ENCODE data around the gene XXYLT1. TPM values are rescaled to one million over a fixed set of nuclear protein-coding genes. Genes with fewer than 3 reads are reported as not detected.

XXYLT1 gene
- total RNA-seq, 2 experiments from 2014 or later, result 5.4 to 5.7 TPM

DNA sequence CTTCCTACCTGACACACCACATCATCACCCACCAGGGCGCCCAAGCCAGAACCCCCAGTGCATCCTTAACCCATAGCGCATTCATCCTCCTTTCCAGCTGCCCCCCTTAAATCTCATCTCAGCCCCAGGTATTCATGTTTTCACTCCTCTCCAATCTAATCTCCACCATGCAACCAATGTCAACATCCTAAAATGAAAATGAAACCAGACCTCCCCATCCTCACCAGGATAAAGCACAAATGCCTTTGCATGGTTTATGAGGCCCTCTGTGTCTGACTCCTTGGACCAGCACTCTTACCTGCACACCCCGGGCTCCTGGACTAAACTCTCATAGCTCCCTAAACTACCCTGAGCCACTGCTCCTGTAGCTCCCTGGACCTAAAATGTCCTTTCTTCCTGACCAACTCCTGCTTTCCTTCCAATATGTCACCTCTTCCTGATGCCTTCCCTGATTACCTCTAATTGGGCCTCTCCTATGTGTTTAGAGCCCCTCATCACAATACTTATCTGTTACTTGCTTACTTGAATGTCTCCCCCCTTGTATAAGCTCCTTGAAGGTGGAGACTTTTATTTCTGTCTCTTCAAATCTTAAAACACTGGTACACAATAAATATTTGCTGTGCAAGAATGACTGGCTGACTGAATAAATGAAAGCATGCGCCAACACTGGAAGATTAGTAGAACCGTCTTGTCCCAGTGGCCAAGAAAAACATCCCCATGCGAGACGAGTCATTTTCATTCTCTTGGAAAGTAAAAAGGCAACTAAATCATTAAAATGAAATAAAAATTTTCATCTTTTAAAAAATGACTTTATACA lies 142.5 kb downstream of the XXYLT1 start:
- peaks cover 38% of the 10 kb centered on the region for H3K4me1 Mint-ChIP-seq
- no peak for ATAC-seq
- no peaks in the 10 kb centered on the region for H3K27me3 Mint-ChIP-seq
- no peaks in the 10 kb centered on the region for H3K36me3 Mint-ChIP-seq (ENCODE audit: low read depth)
- DNase-seq, result no peak
- ChIA-PET POLR2A (no interaction called here), CTCF (interaction anchor here (0.6 to 0.7 kb wide), 2 partner anchors 451 to 512 kb away, joined by 3 read pairs; no protein-coding TSS in a partner anchor)
- peak overlapping the region; percentile 90 for H3K27ac Mint-ChIP-seq
- H3K4me3 Mint-ChIP-seq, result peak overlapping the region; percentile 54
- intact Hi-C loops (cut with DNase I, micrococcal nuclease), result loop anchor here (1.0 to 5.0 kb wide), 5 partner anchors 54 to 453 kb away; partner anchors contain the start of gene FAM43A (in 1 of the 2)
- no peaks in the 10 kb centered on the region for H3K9me3 Mint-ChIP-seq (ENCODE audit: low read depth)

DNA sequence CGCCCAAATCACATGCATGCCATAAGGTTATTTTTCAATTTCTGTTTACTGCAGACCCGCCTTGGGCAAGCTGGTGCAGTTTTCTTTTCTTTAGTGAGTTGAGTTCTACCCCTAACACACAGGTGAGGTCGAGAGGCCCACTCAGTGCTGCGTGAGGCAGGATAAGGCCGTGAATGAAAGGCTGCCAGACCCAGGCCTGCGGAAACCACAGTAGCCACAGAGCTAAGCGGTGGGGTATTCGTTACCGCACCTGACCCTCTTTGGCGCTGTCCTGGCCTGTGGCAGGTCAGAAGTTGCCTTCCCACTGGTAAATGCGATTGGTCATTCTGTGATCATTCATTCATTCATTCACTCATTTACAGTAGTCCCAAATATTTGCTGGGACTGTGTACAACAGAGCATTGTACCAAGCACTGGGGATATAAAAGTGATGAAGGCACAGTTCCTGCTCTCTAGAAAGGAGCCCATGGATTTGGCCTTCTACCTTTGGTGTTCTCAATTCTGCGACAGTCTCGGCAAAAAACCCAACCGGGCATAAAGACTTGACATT lies 144.8 kb downstream of the XXYLT1 start:
- no peaks in the 10 kb centered on the region for H3K9me3 Mint-ChIP-seq (ENCODE audit: low read depth)
- CTCF ChIA-PET, result no interaction called here
- H3K4me3 Mint-ChIP-seq, result no peak overlapping the region
- ATAC-seq, result no peak
- intact Hi-C loops (cut with DNase I, micrococcal nuclease), result loop anchor here (5.0 kb wide), 2 partner anchors 56 to 439 kb away; partner anchors contain the start of gene FAM43A (in 1 of the 2)
- no peaks in the 10 kb centered on the region for H3K27me3 Mint-ChIP-seq
- POLR2A ChIA-PET, result no interaction called here
- DNase-seq, result no peak
- H3K27ac Mint-ChIP-seq, result no peak overlapping the region
- H3K36me3 Mint-ChIP-seq (ENCODE audit: low read depth), result no peaks in the 10 kb centered on the region
- peaks cover 28% of the 10 kb centered on the region for H3K4me1 Mint-ChIP-seq

DNA sequence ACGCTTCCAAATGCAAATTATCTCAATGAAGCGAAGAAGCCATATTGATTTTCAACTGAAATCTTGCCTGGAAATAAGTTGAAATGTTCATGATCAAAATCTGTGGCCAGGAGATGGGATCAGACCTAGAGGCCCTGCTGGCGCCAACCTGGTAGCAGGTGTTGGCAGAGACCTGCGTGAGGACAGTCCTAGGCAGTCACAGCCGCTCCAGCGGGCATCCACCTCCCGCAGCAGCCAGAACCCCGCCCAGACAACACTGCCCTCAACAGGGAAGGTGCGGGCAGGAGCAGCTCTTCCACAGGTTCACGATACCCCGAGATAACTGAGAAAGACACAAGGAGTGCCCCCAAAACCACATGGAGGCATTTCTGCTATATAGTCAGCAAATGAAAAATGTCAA lies 145.3 kb downstream of the XXYLT1 start:
- Mint-ChIP-seq H3K36me3 (ENCODE audit: low read depth) (no peaks in the 10 kb centered on the region), H3K4me3 (no peak overlapping the region), H3K4me1 (peaks cover 26% of the 10 kb centered on the region), H3K27ac (no peak overlapping the region), H3K27me3 (no peaks in the 10 kb centered on the region), H3K9me3 (ENCODE audit: low read depth) (no peaks in the 10 kb centered on the region)
- POLR2A ChIA-PET, result no interaction called here
- intact Hi-C loops (cut with DNase I, micrococcal nuclease), result loop anchor here (5.0 kb wide), 2 partner anchors 57 to 438 kb away; partner anchors contain the start of gene FAM43A (in 1 of the 2)
- DNase-seq, result no peak
- no peak for ATAC-seq
- CTCF ChIA-PET, result no interaction called here

DNA sequence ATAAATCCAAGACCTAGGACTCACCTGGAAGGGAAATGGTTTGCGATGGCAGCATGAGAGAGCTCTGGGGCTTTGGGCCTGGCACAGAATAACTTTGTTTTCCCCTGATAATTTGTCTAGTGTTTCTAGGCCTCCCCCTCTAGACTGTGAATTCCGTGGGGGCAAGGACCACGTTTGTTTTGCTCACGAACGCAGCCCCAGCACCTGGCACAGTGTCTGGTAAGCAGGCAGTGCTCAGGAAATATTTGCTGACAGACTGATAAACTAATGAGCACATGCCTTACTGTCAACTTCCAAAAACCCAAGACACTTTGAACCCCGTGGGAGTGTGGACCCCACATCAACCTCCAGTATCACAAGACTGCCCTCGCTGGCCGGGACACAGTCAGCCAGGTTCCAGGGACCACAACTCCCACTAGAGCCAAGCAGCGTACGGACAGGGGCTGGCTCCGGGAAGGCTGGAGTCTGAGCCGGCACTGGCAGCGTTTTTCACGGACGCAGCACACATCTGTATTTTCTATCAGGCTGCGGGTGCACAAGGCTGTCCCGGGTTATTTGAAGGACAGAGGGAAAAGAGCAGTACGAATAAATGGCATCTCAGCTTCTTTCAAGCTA lies 146.5 kb downstream of the XXYLT1 start:
- ATAC-seq (no peak), DNase-seq (no peak)
- POLR2A ChIA-PET, result no interaction called here
- Mint-ChIP-seq H3K4me1 (peaks cover 15% of the 10 kb centered on the region), H3K36me3 (ENCODE audit: low read depth) (no peaks in the 10 kb centered on the region), H3K27ac (no peak overlapping the region), H3K4me3 (no peak overlapping the region), H3K27me3 (no peaks in the 10 kb centered on the region), H3K9me3 (ENCODE audit: low read depth) (no peaks in the 10 kb centered on the region)
- intact Hi-C loops (cut with DNase I, micrococcal nuclease), result no loop called here
- CTCF ChIA-PET, result interaction anchor here (0.6 to 1.0 kb wide), 3 partner anchors 11 to 392 kb away, joined by 3 to 4 read pairs (median 3); no protein-coding TSS in a partner anchor

DNA sequence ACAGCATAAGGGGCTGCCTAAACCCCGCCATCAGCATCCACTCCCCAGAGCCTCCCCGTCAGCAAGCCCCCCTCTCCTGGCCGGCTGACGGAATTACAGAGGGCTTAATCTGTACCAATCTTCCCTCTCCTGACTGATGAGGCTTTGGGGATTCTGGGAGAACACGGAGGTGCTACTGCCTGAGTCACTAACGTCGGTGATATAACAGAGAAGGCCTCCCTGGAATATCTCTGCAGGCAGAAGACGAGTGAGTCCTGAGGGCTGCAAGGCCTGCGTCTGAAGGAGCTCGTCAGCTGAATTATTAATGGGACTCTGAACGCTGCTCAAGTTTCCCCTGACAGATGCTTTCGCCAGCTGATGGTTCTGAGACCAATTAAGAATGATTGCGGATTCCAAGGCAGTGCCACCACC lies 147.7 kb downstream of the XXYLT1 start:
- Mint-ChIP-seq H3K27ac (no peak overlapping the region), H3K4me1 (peaks cover 3% of the 10 kb centered on the region), H3K27me3 (no peaks in the 10 kb centered on the region), H3K36me3 (ENCODE audit: low read depth) (no peaks in the 10 kb centered on the region), H3K9me3 (ENCODE audit: low read depth) (no peaks in the 10 kb centered on the region), H3K4me3 (no peak overlapping the region)
- CTCF ChIA-PET, result interaction anchor here (1.0 kb wide), 1 partner anchor 393 kb away, joined by 3 read pairs; no protein-coding TSS in a partner anchor
- intact Hi-C loops (cut with DNase I, micrococcal nuclease), result no loop called here
- ATAC-seq (no peak), DNase-seq (no peak)
- POLR2A ChIA-PET, result no interaction called here

DNA sequence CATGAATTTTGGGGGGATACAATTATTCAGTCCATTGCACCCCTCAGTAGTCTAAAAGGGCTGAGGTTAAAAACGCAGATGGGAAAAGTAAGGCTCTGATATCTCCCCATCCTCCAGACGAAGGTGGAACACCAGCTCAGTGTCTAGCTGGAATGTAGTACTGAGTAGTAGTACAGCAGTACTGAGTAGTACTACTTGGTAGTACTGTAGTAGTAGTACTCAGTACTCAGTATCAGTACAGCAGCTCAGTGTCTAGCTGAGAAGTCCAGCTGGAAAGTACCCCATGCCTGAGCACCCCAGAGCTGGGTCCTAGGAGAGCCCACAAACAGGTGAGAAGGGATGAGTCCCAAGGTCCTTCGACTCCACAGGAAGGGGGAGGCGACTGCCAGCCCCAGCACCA lies 148.7 kb downstream of the XXYLT1 start:
- Mint-ChIP-seq H3K4me3 (no peak overlapping the region), H3K36me3 (ENCODE audit: low read depth) (no peaks in the 10 kb centered on the region), H3K27me3 (no peaks in the 10 kb centered on the region), H3K4me1 (no peaks in the 10 kb centered on the region), H3K27ac (no peak overlapping the region), H3K9me3 (ENCODE audit: low read depth) (no peaks in the 10 kb centered on the region)
- intact Hi-C loops (cut with DNase I, micrococcal nuclease), result no loop called here
- DNase-seq, result no peak
- ChIA-PET CTCF (no interaction called here), POLR2A (no interaction called here)
- ATAC-seq, result no peak

DNA sequence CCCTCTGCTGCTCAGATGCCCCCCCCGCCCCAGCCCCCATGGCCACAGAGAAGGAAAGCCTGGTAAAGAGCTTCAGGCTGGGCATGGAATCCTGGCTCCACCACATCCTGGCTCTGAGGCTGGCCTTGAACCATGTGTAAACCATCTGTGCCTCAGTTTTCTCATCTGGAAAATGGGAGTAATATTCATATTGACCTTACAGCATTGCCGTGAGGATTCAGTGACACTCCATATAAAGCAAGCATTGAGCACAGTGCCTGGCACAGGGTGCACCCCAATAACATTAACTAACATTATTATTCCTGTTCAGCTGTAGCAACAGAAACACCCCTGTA lies 150.7 kb downstream of the XXYLT1 start:
- intact Hi-C loops (cut with DNase I, micrococcal nuclease), result no loop called here
- DNase-seq (no peak), ATAC-seq (no peak)
- ChIA-PET CTCF (no interaction called here), POLR2A (no interaction called here)
- no peak overlapping the region for H3K4me3 Mint-ChIP-seq
- H3K27ac Mint-ChIP-seq, result no peak overlapping the region
- H3K27me3 Mint-ChIP-seq, result no peaks in the 10 kb centered on the region
- no peaks in the 10 kb centered on the region for H3K4me1 Mint-ChIP-seq
- no peaks in the 10 kb centered on the region for H3K9me3 Mint-ChIP-seq (ENCODE audit: low read depth)
- H3K36me3 Mint-ChIP-seq (ENCODE audit: low read depth), result no peaks in the 10 kb centered on the region

DNA sequence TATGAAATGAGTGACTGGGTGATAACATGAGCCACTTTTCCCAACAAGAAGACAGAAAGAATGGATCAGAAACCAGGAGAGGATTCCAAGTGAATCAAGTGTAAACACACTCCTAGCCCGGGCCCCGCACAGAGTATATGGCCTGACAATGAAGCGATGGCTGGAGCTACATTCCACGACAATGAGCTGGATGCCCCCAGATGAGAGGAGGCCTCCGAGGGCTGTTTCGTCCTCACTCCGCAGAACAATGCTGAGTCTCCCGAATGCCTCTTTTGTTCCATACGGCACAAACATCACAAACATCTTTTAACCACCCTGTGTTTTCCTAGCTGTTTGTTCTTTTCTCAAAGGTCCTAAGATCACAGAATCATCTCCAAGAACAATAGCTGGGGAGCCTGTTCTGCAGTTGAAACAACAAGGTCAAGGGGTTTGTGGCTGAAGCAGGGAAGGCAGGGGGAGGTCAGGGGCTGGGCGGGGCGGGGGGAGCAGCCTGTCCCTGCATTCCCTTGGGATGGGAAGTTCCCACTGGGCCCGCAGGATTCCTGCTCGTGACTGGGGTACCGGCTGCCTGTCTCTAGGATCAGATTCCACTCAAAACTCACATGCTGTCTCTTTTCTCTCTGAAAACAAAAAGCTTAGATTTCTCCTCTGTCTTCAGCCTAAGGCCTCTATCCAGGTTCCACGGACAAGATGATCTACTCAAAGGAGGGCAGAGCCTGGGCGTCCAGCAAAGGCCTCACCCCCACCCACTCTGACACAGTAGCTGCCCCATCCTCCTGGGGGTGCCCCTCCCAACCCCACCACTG lies 151.3 kb downstream of the XXYLT1 start:
- intact Hi-C loops (cut with DNase I, micrococcal nuclease), result no loop called here
- ATAC-seq (no peak), DNase-seq (no peak)
- H3K27me3 Mint-ChIP-seq, result no peaks in the 10 kb centered on the region
- H3K4me3 Mint-ChIP-seq, result no peak overlapping the region
- H3K4me1 Mint-ChIP-seq, result no peaks in the 10 kb centered on the region
- no peak overlapping the region for H3K27ac Mint-ChIP-seq
- ChIA-PET CTCF (interaction anchor here (1.1 to 1.9 kb wide), 2 partner anchors 13 to 15 kb away, joined by 3 to 5 read pairs; no protein-coding TSS in a partner anchor), POLR2A (no interaction called here)
- no peaks in the 10 kb centered on the region for H3K9me3 Mint-ChIP-seq (ENCODE audit: low read depth)
- H3K36me3 Mint-ChIP-seq (ENCODE audit: low read depth), result no peaks in the 10 kb centered on the region

DNA sequence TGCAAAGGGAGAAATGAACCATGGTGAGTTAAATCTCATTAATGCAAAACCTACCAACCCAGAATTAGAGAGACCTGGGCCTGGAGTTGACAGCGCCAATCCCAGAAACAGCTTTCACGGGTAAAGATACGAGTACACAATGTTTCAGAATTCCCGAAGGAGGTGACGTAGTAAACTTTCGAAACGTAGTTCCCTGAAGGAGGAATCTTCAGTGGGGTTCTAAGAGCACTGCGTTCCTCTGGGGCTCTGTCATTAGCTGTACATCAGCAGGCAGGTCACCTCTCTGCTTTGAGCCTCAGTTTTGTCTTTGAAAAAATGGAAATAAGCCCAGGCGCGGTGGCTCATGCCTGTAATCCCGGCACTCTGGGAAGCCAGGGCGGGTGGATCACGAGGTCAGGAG lies 152.3 kb downstream of the XXYLT1 start:
- ATAC-seq (no peak), DNase-seq (no peak)
- Mint-ChIP-seq H3K27ac (no peak overlapping the region), H3K4me3 (no peak overlapping the region), H3K9me3 (ENCODE audit: low read depth) (no peaks in the 10 kb centered on the region), H3K36me3 (ENCODE audit: low read depth) (no peaks in the 10 kb centered on the region), H3K27me3 (no peaks in the 10 kb centered on the region), H3K4me1 (no peaks in the 10 kb centered on the region)
- intact Hi-C loops (cut with DNase I, micrococcal nuclease), result no loop called here
- ChIA-PET CTCF (interaction anchor here (1.1 to 1.9 kb wide), 3 partner anchors 12 to 436 kb away, joined by 3 to 5 read pairs (median 3); no protein-coding TSS in a partner anchor), POLR2A (no interaction called here)

DNA sequence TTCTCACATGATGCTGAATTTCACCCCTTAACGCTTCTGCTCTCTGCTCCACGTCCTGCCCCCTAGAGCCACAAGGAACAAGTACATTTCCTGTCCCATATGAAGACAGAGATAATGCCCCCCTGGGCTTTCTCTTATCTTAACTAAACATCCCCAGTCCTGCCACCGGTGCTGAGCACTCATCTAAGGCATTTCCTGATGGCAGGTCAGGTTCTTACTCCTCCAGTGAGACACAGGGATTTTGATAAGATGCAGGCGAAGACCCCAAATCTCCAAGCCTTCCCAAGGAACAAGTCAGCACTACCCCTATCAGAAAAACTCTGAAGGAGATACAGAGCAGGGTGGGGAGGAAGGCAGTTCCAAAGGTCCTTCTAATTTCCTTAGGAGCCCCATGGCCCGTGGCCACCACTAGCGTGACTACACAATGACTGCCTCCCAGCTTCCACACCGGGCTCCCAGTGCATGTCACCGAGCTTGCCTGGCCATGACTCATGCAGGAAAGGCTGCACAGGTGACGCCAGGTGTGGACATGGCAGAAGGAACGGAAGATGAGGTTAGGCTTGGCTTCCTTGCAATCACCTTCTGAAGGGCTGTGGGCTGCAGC lies 152.9 kb downstream of the XXYLT1 start:
- intact Hi-C loops (cut with DNase I, micrococcal nuclease), result no loop called here
- ChIA-PET CTCF (interaction anchor here (0.6 to 1.9 kb wide), 4 partner anchors 11 to 436 kb away, joined by 3 to 5 read pairs (median 4); no protein-coding TSS in a partner anchor), POLR2A (no interaction called here)
- Mint-ChIP-seq H3K36me3 (ENCODE audit: low read depth) (no peaks in the 10 kb centered on the region), H3K4me3 (no peak overlapping the region), H3K27me3 (no peaks in the 10 kb centered on the region), H3K4me1 (no peaks in the 10 kb centered on the region), H3K9me3 (ENCODE audit: low read depth) (no peaks in the 10 kb centered on the region), H3K27ac (no peak overlapping the region)
- no peak for DNase-seq
- no peak for ATAC-seq
